Progenitor cell of endocrine pancreas (in vitro differentiated cells): Measurements from ENCODE around the gene HSPB7. TPM values are rescaled to one million over a fixed set of nuclear protein-coding genes. Genes with fewer than 3 reads are reported as not detected.

Source experiments
- DNase-seq: peaks from one replicate; pipeline ENCODE4 v3.0.0; 2021; ENCODE audit warnings: low spot score; ENCODE audit not compliant: unreplicated experiment
- H3K27ac Mint-ChIP-seq: 2 replicates; pipeline ENCODE4 v1.8.0; 2021; ENCODE audit warnings: mild to moderate bottlenecking, moderate library complexity, mixed read lengths
- H3K27me3 Mint-ChIP-seq: 2 replicates; pipeline ENCODE4 v1.8.0; 2021; ENCODE audit warnings: mixed read lengths
- H3K36me3 Mint-ChIP-seq: 2 replicates; pipeline ENCODE4 v1.8.0; 2022; ENCODE audit warnings: mixed read lengths; ENCODE audit not compliant: insufficient read depth
- H3K4me1 Mint-ChIP-seq: 2 replicates; pipeline ENCODE4 v1.8.0; 2021; ENCODE audit warnings: low read depth, mixed read lengths
- H3K4me3 Mint-ChIP-seq: 2 replicates; pipeline ENCODE4 v1.8.0; 2021; ENCODE audit warnings: low read depth, mild to moderate bottlenecking, moderate library complexity, mixed read lengths
- H3K9me3 Mint-ChIP-seq: 2 replicates; pipeline ENCODE4 v1.8.0; 2021; ENCODE audit warnings: low read depth, mixed read lengths
- total RNA-seq: library from RNA; stranded (reverse); gene quantifications from 2 replicates; pipeline ENCODE4 v1.2.1, GENCODE V29; 2021
- TF ChIP-seq, protein P1 (sequence below): fragments of 200-600 bp; sonication (generic); IDR thresholded peaks from one replicate; pipeline ENCODE4 v1.5.0; 2021; ENCODE audit warnings: antibody characterized with exemption, mild to moderate bottlenecking; ENCODE audit not compliant: unreplicated experiment

The HSPB7 gene
- total RNA-seq, 1 donor from 2014 or later: not detected

DNA sequence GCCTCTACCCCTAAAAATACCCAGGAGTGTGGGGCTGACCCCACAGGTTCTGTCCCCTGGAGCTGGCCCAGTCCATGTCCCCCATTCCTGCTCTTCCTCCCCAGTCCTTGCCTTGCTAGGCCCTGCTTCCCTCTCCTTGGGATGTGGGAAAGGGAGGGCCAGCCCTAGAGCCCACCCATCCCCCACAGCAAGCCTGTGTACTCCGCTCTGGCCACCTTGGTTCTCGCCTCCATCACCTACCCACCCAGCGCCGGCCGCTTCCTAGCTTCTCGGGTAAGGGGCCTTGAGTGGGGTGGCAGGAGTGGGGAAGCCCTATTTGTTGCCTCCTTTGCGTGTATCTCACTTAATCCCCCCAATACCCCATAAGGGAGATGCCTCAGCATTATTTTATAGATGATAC is 32.5 kb upstream of the HSPB7 start:
- Mint-ChIP-seq H3K4me3 (no peak overlapping the region), H3K36me3 (no peaks in the 10 kb centered on the region), H3K27me3 (peaks cover 12% of the 10 kb centered on the region), H3K27ac (peak overlapping the region; percentile 64), H3K4me1 (peaks cover 4% of the 10 kb centered on the region), H3K9me3 (no peaks in the 10 kb centered on the region)
- TF ChIP-seq, protein P1, sequence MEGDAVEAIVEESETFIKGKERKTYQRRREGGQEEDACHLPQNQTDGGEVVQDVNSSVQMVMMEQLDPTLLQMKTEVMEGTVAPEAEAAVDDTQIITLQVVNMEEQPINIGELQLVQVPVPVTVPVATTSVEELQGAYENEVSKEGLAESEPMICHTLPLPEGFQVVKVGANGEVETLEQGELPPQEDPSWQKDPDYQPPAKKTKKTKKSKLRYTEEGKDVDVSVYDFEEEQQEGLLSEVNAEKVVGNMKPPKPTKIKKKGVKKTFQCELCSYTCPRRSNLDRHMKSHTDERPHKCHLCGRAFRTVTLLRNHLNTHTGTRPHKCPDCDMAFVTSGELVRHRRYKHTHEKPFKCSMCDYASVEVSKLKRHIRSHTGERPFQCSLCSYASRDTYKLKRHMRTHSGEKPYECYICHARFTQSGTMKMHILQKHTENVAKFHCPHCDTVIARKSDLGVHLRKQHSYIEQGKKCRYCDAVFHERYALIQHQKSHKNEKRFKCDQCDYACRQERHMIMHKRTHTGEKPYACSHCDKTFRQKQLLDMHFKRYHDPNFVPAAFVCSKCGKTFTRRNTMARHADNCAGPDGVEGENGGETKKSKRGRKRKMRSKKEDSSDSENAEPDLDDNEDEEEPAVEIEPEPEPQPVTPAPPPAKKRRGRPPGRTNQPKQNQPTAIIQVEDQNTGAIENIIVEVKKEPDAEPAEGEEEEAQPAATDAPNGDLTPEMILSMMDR: no peak
- DNase-seq: no peak

DNA sequence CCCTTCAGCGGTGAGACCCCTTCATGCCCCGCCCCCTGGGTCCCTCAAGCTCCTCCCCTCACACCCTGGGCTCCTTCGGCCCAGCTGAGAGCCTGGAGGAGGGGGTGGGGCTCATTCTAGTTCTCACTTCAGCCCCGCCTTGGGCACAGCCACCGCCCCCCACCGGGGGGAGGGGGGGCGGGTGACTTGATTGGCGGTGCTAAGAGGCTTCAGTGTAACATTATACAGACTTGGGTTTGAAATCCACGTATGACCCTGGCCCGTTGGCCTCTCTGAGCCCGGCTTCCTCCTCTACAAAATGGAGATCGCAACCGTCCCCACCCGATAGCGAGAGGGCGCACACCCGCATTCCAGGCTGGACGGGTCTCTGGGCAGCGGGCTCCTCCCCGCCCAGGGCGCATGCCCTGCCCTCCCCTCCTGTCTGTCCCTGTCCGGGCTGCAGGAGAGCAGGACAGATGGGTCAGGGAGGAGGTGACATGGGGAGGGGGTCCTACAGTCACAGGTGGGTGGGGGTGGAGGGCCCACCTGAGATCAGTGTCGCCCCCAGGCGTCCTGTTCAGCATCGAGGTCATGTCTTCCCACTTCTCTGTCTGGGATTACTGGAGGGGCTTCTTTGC is 30.8 kb upstream of the HSPB7 start:
- Mint-ChIP-seq H3K4me1 (peaks cover 4% of the 10 kb centered on the region), H3K9me3 (no peaks in the 10 kb centered on the region), H3K4me3 (peak overlapping the region; percentile 67), H3K27me3 (peaks cover 12% of the 10 kb centered on the region), H3K27ac (peak overlapping the region; percentile 62), H3K36me3 (no peaks in the 10 kb centered on the region)
- peak; percentile 80 for DNase-seq
- TF ChIP-seq, protein P1: peak; percentile 27

DNA sequence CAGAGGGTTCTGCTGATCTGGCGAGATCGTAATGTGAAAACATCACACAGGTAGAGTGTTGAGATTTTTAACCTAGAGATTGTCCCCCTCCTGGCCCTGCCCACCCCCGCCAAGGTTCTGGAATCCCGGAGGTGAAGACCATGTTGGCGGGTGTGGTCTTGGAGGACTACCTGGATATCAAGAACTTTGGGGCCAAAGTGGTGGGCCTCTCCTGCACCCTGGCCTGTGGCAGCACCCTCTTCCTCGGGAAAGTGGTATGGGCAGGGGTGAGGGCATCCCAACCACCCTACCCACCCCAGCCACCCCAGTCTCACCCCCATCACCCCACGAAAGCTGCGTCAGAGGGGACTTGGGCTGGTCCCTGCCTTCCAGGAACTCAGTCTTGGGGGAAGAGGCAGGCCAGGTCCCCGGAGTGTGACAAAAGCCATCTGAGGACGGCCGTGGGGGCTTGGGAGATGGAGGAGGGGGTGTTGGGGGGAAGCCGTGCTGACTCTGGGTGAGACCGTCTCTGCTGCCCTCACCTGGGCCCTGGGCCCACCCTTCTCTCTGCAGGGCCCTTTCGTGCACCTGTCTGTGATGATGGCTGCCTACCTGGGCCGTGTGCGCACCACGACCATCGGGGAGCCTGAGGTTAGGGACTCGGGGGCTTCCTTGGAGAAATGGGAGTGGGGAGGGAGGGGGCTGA is 30.1 kb upstream of the HSPB7 start:
- H3K9me3 Mint-ChIP-seq: no peaks in the 10 kb centered on the region
- H3K36me3 Mint-ChIP-seq: no peaks in the 10 kb centered on the region
- no peak for DNase-seq
- TF ChIP-seq, protein P1: no peak
- H3K4me1 Mint-ChIP-seq: peaks cover 4% of the 10 kb centered on the region
- H3K4me3 Mint-ChIP-seq: peak overlapping the region; percentile 46
- H3K27me3 Mint-ChIP-seq: peaks cover 12% of the 10 kb centered on the region
- H3K27ac Mint-ChIP-seq: no peak overlapping the region

DNA sequence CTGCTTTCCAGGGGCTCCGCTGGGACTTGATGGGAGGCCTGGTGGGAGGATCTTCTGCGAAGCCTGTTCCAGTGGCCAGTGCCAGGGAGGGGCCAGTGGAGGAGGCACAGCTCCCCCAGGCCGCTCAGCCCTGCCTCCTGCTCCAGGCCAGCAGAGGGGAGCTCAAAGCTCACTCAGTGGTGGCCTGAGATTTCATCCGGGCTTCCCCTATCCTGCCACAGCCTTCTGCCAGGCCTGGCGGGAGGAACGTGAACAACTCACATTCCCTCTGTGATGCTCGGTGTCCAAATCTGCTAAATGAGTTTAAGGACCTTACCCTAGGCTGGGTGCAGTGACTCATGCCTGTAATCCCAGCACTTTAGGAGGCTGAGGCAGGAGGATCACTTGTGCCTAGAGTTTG is 29.0 kb upstream of the HSPB7 start:
- TF ChIP-seq, protein P1: no peak
- Mint-ChIP-seq H3K4me1 (peaks cover 4% of the 10 kb centered on the region), H3K9me3 (no peaks in the 10 kb centered on the region), H3K36me3 (no peaks in the 10 kb centered on the region), H3K27me3 (peaks cover 12% of the 10 kb centered on the region), H3K4me3 (no peak overlapping the region), H3K27ac (no peak overlapping the region)
- DNase-seq: no peak

DNA sequence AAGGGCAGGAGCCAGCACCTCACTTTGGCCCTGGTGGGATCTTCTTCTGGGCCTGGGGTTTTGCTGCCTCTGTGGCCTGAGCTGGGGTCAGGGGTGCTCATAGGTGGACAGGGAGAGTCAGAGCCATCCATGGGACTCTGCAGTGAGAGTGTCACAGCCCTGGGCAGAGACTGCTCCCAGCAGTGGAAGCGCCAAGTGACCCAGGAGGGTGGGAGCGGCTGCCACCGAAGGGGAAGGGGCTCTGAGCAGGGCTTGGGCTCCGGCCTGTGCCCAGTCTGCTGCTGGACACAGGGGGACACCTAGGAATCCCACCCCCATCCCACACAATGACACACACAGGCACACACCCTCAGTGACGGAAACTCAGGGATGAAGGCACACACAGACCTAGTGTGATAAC is 26.1 kb upstream of the HSPB7 start:
- H3K27ac Mint-ChIP-seq: no peak overlapping the region
- TF ChIP-seq, protein P1: no peak
- peaks cover 24% of the 10 kb centered on the region for H3K27me3 Mint-ChIP-seq
- no peaks in the 10 kb centered on the region for H3K36me3 Mint-ChIP-seq
- no peak overlapping the region for H3K4me3 Mint-ChIP-seq
- no peak for DNase-seq
- no peaks in the 10 kb centered on the region for H3K9me3 Mint-ChIP-seq
- H3K4me1 Mint-ChIP-seq: no peaks in the 10 kb centered on the region
